Measurements from ENCODE around the gene MBD5.

Gene MBD5

DNA sequence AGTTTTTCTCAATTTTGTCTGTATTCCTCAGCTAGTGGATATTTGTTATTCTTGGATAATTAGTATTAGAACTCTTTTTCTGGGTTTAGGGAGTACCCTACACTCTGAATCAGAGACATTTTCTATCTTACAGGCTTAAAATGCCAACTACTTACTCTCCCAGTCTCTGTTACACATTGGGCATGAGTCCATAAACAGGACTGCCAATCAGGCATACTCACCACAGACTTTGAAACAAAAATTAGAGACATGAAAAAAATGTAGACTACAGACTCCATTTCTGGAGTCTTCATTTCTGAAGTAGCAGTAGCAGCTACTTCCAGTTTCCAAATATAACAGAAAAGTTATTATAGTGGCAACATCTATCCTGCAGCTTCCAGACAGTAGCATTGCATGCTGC is 279.7 kb downstream of the MBD5 start:
- no peak for DNase-seq (ENCODE audit: low read depth in 3 of 3)

- no peak for DNase-seq (ENCODE audit: low read depth in 3 of 3)
Measured at GRCh38 chr2:148301362-148301761, 280.5 kb downstream of the MBD5 start.

- DNase-seq (ENCODE audit: low read depth in 3 of 3): no peak
Measured at GRCh38 chr2:148302526-148302925, 281.6 kb downstream of the MBD5 start.

GRCh38 chr2:148303161-148303560 is 282.3 kb downstream of the MBD5 start:
- DNase-seq (ENCODE audit: low read depth in 3 of 3): no peak

DNA sequence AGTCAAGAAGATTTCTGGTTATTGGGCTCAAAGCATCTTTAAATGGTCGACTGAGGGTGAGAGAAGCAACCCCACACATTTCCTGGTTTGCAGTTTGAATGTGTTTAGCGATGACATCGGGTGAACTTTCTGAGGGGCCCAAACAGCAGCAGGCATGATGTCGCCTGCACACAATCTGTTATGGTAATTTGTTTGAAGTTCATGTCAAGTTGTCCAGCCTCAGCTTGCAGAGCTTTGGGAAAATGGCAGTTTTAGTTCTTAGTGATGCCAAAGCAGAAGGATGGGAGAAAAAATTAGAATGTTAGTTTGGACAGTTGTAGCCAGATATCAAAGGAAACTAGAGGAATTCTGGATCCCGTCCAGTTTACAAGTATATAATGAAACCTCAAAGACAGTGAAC is 284.6 kb downstream of the MBD5 start:
- DNase-seq (ENCODE audit: low read depth in 3 of 3): no peak

DNA sequence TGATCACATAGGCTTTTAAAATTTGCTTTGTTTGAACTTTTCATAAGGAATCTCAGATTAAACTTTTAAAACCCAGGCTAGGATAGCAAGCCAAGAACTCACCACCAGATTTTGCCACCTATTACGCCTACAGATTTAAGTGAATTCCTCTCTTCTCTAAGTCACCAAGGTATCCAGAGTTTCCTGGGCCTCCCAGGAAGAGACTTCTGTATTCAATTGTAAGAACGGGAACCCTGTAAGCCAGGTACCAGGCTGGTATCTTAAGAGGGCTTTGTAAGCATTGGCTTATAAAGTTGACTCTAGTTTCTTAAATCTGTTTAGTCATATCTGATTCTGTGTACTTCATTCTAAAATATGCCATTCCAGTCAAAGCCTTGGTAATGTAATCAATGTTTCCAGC is 285.1 kb downstream of the MBD5 start:
- no peak for DNase-seq (ENCODE audit: low read depth in 3 of 3)

GRCh38 chr2:148317598-148317997 is 296.7 kb downstream of the MBD5 start:
- no peak for DNase-seq (ENCODE audit: low read depth in 3 of 3)

DNA sequence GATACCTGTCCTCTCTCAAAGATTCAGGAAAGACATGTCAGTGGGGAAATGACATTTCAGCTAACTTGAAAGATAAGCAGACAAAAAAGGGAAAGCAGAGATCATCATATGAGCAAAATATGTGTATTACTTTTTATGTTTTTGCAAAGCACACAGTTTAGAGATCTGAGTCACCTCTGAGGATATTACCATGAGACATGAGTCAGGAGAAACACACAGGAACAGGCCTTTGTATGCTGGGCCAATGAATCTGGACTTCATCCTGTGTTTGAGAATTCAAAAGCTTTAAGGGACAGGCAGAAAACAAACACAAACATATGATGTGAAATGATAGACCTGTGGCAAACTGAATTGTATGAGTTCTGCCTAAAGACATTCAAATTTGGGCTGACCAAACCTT is 317.6 kb downstream of the MBD5 start:
- DNase-seq (ENCODE audit: low read depth in 3 of 3): no peak

GRCh38 chr2:148342086-148342485 is 321.2 kb downstream of the MBD5 start:
- DNase-seq (ENCODE audit: low read depth in 3 of 3): no peak

GRCh38 chr2:148350199-148350598 is 329.3 kb downstream of the MBD5 start:
- DNase-seq (ENCODE audit: low read depth in 3 of 3): no peak

- DNase-seq (ENCODE audit: low read depth in 3 of 3): no peak
Measured at GRCh38 chr2:148351437-148352143, 330.7 kb downstream of the MBD5 start.

DNA sequence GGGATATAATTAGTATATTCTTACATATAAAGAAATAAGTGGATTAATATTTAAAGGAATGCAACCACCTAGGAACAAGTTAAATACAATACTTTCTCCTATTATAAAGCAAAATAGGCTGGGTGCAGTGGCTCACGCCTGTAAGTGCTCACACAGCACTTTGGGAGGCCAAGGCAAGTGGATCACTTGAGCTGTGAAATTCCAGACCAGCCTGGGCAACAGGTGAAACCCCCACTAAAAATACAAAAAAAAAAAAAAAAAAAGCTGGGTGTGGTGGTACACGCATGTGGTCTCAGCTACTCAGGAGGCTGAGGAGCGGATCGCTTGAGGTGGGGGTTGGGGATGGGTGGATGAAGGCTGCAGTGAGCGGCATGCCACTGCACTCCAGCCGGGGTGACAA is 337.5 kb downstream of the MBD5 start:
- no peak for DNase-seq (ENCODE audit: low read depth in 3 of 3)

- DNase-seq (ENCODE audit: low read depth in 3 of 3): no peak
Measured at GRCh38 chr2:148360662-148361061, 339.8 kb downstream of the MBD5 start.

DNA sequence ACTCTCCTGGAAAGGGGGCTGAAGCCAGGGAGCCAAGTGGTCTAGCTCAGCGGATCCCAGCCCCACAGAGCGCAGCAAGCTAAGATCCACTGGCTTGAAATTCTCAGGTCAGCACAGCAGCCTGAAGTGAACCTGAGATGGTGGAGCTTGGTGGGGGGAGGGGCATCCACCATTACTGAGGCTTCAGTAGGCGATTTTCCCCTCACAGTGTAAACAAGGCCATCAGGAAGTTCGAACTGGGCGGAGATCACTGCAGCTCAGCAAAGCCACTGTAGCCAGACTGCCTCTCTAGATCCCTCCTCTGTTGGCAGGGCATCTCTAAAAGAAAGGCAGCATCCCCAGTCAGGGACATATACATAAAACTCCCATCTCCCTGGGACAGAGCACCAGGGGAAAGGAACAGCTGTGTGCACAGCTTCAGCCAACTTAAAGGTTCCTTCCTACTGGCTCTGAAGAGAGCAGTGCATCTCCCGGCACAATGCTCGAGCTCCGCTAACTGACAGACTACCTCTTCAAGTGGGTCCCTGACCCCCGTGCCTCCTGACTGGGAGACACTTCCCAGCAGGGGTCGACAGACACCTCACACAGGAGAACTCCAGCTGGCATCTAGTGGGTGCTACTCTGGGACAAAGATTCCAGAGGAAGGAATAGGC is 341.4 kb downstream of the MBD5 start:
- no peak for DNase-seq (ENCODE audit: low read depth in 3 of 3)

- DNase-seq (ENCODE audit: low read depth in 3 of 3): no peak
Measured at GRCh38 chr2:148375214-148375613, 354.3 kb downstream of the MBD5 start.

DNA sequence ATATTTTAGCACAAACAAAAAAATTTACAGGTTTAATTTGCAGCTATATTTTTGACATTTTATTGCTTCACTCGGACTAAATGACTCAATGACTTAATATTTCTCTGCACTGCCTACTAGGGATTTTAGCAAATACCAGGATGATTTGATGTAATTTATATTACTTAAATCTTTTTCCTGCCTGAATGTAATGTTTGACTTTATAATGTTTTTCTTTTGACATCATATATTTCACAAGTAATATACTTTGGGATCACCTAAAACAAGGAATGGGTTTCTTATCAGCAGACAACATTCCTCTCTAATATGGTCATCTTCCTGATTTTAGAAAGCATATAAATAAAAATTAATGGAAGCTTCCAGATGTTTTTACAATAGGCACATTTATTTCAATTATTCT is 370.4 kb downstream of the MBD5 start:
- DNase-seq (ENCODE audit: low read depth in 3 of 3): no peak

- DNase-seq (ENCODE audit: low read depth in 3 of 3): no peak
Measured at GRCh38 chr2:148402786-148403185, 381.9 kb downstream of the MBD5 start.

- no peak for DNase-seq (ENCODE audit: low read depth in 3 of 3)
Measured at GRCh38 chr2:148410899-148411298, 390.0 kb downstream of the MBD5 start.

DNA sequence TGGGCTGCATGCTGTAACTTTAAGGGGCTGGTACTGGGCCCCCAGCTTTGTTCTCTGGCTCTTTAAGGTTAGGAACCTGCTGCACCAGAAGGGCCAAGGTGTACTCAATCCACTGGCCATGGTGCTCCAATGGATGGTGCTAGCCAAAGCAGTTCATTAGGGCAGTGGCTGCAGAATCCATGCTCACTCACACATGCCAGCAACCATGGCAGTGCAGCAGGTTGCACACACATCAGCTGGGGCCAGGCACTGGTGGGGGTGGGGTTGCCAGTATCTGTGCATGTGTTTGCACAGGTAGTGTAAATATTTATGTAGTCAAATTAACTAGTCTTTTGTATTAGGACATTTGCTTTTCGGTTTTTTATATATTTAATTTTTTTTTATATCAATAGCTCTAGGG is 395.4 kb downstream of the MBD5 start:
- DNase-seq (ENCODE audit: low read depth in 3 of 3): no peak

DNA sequence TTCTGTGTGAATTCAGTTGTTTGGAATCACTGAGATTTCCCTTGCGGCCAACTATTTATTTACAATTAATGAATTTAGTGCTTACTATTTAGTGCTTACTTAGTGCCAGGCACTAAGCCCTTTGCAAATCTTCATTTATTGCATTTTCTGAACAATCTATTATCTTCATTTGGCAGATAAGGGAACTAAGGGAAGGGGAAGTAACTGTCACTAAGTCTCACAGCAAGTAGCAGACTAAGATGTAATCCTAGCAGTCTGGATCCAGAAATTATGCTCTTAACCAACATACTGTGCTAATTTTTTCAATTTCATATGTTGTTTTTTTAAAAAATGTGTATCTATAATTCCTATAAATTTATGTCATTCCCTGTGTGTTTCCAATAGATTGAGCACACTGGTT is 409.2 kb downstream of the MBD5 start:
- no peak for DNase-seq (ENCODE audit: low read depth in 3 of 3)

DNA sequence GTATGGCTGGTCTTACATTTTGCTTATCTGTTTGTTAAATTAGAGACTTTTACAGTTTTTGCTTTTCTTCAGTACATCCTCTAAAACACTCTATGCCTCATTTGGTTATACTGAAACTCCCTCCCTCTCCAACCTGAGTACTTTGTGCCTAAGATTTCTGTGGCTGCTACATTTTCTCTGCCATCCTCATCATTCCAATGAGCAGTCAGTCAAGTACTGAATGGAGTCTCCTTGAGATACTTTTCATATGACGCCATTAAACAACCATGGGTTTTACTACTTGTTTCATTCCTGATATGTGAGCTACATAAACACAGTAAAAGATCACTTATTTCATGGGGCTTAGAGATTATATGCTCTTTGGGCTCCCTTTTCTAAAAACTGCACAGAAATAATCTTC is 427.0 kb downstream of the MBD5 start:
- no peak for DNase-seq (ENCODE audit: low read depth in 3 of 3)

DNA sequence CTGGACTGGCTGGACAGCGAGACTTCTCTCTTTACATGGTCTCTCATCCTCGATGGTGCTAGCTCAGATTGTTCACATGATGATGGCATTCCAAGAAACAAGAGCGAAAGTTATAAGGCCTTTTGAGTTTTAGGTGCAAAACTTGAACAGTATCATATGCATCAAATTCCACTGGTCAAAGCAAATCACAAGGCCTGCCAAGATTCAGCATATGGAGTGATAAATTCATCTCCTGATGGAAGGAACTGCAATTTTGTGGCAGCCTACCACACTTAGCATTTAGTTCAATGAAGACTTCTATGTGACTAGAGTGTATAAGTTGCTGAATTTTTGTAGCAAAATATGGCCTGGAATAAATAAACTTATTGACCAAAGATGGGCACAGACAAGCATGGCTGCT is 429.6 kb downstream of the MBD5 start:
- DNase-seq (ENCODE audit: low read depth in 3 of 3): no peak

DNA sequence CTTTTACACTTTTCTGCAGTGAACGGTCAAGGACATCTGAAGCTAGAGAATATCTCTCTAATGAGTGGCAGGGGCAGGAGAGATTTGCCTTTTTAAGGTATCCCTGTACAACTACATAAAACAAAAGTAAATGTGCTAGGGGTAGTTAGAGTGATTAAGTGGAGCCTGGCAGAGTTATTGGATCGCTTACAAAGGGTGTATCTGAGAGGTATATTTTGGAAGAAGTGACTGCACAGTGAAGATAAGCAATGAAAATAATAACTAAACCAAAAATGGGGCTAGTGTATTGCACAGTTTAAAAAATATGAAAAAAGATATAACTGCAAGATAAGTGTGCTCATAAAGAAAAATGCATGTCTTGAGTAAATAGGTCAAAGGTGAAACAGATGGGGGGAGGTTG is 430.2 kb downstream of the MBD5 start:
- DNase-seq (ENCODE audit: low read depth in 3 of 3): no peak

DNA sequence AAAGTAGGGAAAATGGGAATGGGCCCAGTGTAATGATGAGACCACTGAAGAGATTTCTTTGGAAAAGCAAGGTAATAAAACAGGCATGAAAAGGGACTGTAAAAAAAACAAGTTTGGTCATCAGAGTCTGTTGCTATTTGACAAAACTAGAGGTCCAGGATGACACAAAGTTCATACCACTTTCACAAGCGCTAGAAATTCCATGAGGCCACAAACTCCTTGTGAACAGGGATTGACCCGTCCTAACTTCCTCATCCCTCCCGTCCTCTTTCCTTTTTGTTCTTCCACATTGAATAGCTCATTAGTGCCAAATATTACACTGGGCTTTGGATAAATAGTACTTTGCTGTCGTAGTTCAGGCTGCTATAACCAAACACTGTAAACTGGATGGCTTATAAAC is 434.9 kb downstream of the MBD5 start:
- DNase-seq (ENCODE audit: low read depth in 3 of 3): no peak
